Measurements from ENCODE around the gene PRR5L. TPM values are rescaled to one million over a fixed set of nuclear protein-coding genes. Genes with fewer than 3 reads are reported as not detected.

Gene PRR5L
- total and polyA plus RNA-seq, 7 donors: 3.3 to 105 (median 11.9) TPM

- H3K36me3 ChIP-seq: no peaks in the 10 kb centered on the region
- no peak for TF ChIP-seq POLR2AphosphoS5 (IDR thresholded peaks at IDR 0.05)
- TF ChIP-seq EP300 (IDR thresholded peaks at IDR 0.05): no peak
- TF ChIP-seq, protein P1, sequence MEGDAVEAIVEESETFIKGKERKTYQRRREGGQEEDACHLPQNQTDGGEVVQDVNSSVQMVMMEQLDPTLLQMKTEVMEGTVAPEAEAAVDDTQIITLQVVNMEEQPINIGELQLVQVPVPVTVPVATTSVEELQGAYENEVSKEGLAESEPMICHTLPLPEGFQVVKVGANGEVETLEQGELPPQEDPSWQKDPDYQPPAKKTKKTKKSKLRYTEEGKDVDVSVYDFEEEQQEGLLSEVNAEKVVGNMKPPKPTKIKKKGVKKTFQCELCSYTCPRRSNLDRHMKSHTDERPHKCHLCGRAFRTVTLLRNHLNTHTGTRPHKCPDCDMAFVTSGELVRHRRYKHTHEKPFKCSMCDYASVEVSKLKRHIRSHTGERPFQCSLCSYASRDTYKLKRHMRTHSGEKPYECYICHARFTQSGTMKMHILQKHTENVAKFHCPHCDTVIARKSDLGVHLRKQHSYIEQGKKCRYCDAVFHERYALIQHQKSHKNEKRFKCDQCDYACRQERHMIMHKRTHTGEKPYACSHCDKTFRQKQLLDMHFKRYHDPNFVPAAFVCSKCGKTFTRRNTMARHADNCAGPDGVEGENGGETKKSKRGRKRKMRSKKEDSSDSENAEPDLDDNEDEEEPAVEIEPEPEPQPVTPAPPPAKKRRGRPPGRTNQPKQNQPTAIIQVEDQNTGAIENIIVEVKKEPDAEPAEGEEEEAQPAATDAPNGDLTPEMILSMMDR (IDR thresholded peaks at IDR 0.05): no peak
- no peak for TF ChIP-seq POLR2A (IDR thresholded peaks at IDR 0.05)
- 78 to 84% methylated on average over 2 of the region's 2 CpGs for WGBS, 2 donors
- no peaks in the 10 kb centered on the region for H3K9me3 ChIP-seq
- H3K27ac ChIP-seq: no peak overlapping the region
- H3K4me1 ChIP-seq: no peaks in the 10 kb centered on the region
- H3K27me3 ChIP-seq: no peaks in the 10 kb centered on the region
- no peak overlapping the region for H3K4me3 ChIP-seq
- intact Hi-C loops (cut with DNase I): no loop called here
- DNase-seq: no peak
Observed at GRCh38 chr11:36339888-36340287, 43.8 kb downstream of the PRR5L start.

- 80 to 90% methylated on average over 5 of the region's 5 CpGs for WGBS, 2 donors
- Histone ChIP-seq H3K4me1 (no peaks in the 10 kb centered on the region), H3K36me3 (no peaks in the 10 kb centered on the region), H3K4me3 (no peak overlapping the region), H3K9me3 (no peaks in the 10 kb centered on the region), H3K27ac (no peak overlapping the region), H3K27me3 (no peaks in the 10 kb centered on the region)
- DNase-seq: no peak
- TF ChIP-seq POLR2A (IDR thresholded peaks at IDR 0.05): no peak
- TF ChIP-seq, protein P1 (IDR thresholded peaks at IDR 0.05): no peak
- no peak for TF ChIP-seq EP300 (IDR thresholded peaks at IDR 0.05)
- TF ChIP-seq POLR2AphosphoS5 (IDR thresholded peaks at IDR 0.05): no peak
- intact Hi-C loops (cut with DNase I): no loop called here
Observed at GRCh38 chr11:36340897-36341296, 44.8 kb downstream of the PRR5L start.

DNA sequence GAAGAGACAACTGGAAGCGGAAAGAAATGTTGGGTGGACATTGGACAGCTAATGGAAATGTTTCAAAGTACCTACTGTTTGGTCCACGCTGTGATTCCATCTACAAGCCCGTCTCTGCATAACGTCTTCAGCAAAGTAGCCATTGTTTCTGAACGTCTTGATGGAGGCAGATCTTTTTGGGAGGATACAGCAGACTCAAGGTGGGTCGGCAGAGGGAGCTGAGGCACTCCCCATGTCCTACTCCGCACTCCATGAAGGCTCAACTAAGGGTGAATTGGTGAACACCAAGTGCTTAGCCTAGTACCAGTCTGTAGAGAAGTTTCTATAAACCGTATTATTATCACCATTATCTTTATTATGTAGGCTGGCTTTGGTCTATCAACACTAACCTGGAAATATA, 45.8 kb downstream of the PRR5L start:
- Histone ChIP-seq H3K9me3 (no peaks in the 10 kb centered on the region), H3K36me3 (no peaks in the 10 kb centered on the region), H3K27me3 (no peaks in the 10 kb centered on the region), H3K4me1 (no peaks in the 10 kb centered on the region), H3K4me3 (no peak overlapping the region), H3K27ac (no peak overlapping the region)
- WGBS, 2 donors: 83 to 89% methylated on average over 8 of the region's 8 CpGs
- intact Hi-C loops (cut with DNase I): no loop called here
- no peak for DNase-seq
- no peak for TF ChIP-seq POLR2AphosphoS5 (IDR thresholded peaks at IDR 0.05)
- TF ChIP-seq, protein P1 (IDR thresholded peaks at IDR 0.05): no peak
- no peak for TF ChIP-seq POLR2A (IDR thresholded peaks at IDR 0.05)
- TF ChIP-seq EP300 (IDR thresholded peaks at IDR 0.05): no peak

DNA sequence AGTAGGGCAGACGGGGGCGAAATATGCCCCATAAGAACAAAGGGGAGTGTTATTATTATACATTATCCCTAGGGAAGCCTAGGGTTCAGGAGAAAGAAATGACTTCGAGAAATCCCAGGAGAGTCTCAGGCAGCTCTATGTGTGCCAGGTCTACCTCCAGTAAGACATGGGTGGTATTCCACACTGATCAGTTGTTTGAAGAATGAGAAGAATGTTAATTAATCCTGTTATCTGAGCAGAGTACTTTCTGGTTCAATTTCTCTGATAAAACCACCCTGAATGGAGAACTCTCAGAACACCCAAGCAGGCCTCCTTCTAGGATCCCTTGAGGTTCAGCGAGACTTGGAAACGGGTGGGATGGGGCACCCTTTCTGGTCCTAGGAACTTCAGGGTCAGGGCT, 46.2 kb downstream of the PRR5L start:
- intact Hi-C loops (cut with DNase I): no loop called here
- no peaks in the 10 kb centered on the region for H3K27me3 ChIP-seq
- DNase-seq: no peak
- H3K36me3 ChIP-seq: no peaks in the 10 kb centered on the region
- H3K4me1 ChIP-seq: no peaks in the 10 kb centered on the region
- no peak for TF ChIP-seq EP300 (IDR thresholded peaks at IDR 0.05)
- TF ChIP-seq POLR2A (IDR thresholded peaks at IDR 0.05): no peak
- TF ChIP-seq POLR2AphosphoS5 (IDR thresholded peaks at IDR 0.05): no peak
- TF ChIP-seq, protein P1 (IDR thresholded peaks at IDR 0.05): no peak
- no peaks in the 10 kb centered on the region for H3K9me3 ChIP-seq
- H3K27ac ChIP-seq: no peak overlapping the region
- WGBS, 2 donors: 74 to 87% methylated on average over 5 of the region's 5 CpGs
- no peak overlapping the region for H3K4me3 ChIP-seq

DNA sequence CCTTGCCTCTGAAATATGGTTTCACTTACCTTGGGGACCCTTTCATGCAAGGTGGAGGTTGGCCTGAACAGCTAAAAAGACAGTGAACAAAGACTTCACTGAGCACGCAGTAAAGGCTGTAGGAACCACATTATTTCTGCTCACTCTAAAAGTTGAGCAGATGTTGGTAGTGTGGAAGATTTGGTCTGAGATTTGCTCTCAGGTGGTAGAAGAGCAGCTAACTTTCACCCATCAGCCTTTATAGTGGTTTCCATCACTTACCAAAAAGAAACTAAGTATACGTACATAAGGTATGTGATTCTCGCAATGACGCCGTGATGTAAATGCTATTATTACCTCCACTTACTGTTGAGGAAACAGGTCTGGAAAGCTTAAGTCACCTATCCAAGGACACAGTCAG, 47.3 kb downstream of the PRR5L start:
- no peaks in the 10 kb centered on the region for H3K27me3 ChIP-seq
- 84 to 96% methylated on average over 5 of the region's 5 CpGs for WGBS, 2 donors
- H3K4me1 ChIP-seq: no peaks in the 10 kb centered on the region
- no peak overlapping the region for H3K27ac ChIP-seq
- no peak overlapping the region for H3K4me3 ChIP-seq
- no peaks in the 10 kb centered on the region for H3K9me3 ChIP-seq
- no peaks in the 10 kb centered on the region for H3K36me3 ChIP-seq
- TF ChIP-seq POLR2A (IDR thresholded peaks at IDR 0.05): no peak
- no peak for TF ChIP-seq POLR2AphosphoS5 (IDR thresholded peaks at IDR 0.05)
- no peak for TF ChIP-seq EP300 (IDR thresholded peaks at IDR 0.05)
- TF ChIP-seq, protein P1 (IDR thresholded peaks at IDR 0.05): no peak
- intact Hi-C loops (cut with DNase I): no loop called here
- no peak for DNase-seq

All from sigmoid colon (tissue), 7 donors.